Activated CD4-positive, alpha-beta memory T cell treated with anti-CD3 and anti-CD28 coated beads, Interleukin-2, amount 10 ng/mL, durations not matched to agents 7 days and 5 days (primary cell): ENCODE measurements around the gene GPC3. TPM values are rescaled to one million over a fixed set of nuclear protein-coding genes. Genes with fewer than 3 reads are reported as not detected.

ENCODE experiments used
- CTCF ChIA-PET: fragments of 350-600 bp; sonication (Branson Sonifier 250); formaldehyde crosslinking; loops from one replicate; lab custom pipeline; 2021; ENCODE audit warnings: antibody characterized with exemption, inconsistent platforms; lab: Charles Lee
- POLR2A ChIA-PET: fragments of 350-600 bp; sonication (Branson Sonifier 250); formaldehyde crosslinking; loops from one replicate; lab custom pipeline; 2021; ENCODE audit warnings: antibody characterized with exemption; lab: Charles Lee
- DNase-seq: peaks from one replicate; pipeline ENCODE4 v3.0.0-alpha.2; 2020
- H3K27ac Mint-ChIP-seq: one replicate; pipeline ENCODE4 v1.8.0; 2021; ENCODE audit warnings: mild to moderate bottlenecking, mixed read lengths
- H3K27me3 Mint-ChIP-seq: one replicate; pipeline ENCODE4 v1.8.0; 2021; ENCODE audit warnings: mixed read lengths
- H3K36me3 Mint-ChIP-seq: one replicate; pipeline ENCODE4 v1.8.0; 2021; ENCODE audit warnings: low read depth, mixed read lengths
- H3K4me1 Mint-ChIP-seq: one replicate; pipeline ENCODE4 v1.8.0; 2021; ENCODE audit warnings: mixed read lengths
- H3K4me3 Mint-ChIP-seq: one replicate; pipeline ENCODE4 v1.8.0; 2021; ENCODE audit warnings: mild to moderate bottlenecking, mixed read lengths
- H3K9me3 Mint-ChIP-seq: one replicate; pipeline ENCODE4 v1.8.0; 2021; ENCODE audit warnings: mixed read lengths
- total RNA-seq, 2 experiments: library from RNA; stranded (reverse); gene quantifications; one replicate each; pipeline ENCODE4 v1.2.3, GENCODE V29; 2021

The GPC3 gene
- total RNA-seq, 2 experiments from 2014 or later, result 0.08 to 0.13 TPM

DNA sequence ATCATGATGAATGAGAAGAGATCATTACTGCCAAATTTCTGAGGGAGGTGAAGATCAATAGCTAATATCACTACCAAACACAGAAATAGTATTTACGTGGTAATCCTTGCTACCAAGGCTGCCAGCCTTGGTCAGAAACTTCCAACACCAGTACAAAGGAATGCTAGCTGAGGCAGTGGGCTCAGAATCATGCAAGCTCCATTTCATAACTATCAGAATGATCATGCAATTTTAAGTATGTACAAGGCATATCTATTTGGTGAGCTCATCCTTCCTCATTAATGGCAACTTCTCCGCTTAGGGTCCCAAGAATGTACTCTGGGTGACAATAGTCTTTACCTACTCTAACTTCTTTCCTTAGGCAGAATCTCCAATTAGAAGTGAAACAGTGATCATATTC is 135.0 kb downstream of the GPC3 start:
- no peak for DNase-seq
- Mint-ChIP-seq H3K27ac (no peak overlapping the region), H3K4me3 (no peak overlapping the region), H3K9me3 (no peaks in the 10 kb centered on the region), H3K4me1 (no peaks in the 10 kb centered on the region), H3K27me3 (peaks cover 1% of the 10 kb centered on the region), H3K36me3 (no peaks in the 10 kb centered on the region)
- POLR2A ChIA-PET, result no interaction called here
- CTCF ChIA-PET, result interaction anchor here (1.4 kb wide), 1 partner anchor 11 kb away, joined by 4 read pairs; no protein-coding TSS in a partner anchor

DNA sequence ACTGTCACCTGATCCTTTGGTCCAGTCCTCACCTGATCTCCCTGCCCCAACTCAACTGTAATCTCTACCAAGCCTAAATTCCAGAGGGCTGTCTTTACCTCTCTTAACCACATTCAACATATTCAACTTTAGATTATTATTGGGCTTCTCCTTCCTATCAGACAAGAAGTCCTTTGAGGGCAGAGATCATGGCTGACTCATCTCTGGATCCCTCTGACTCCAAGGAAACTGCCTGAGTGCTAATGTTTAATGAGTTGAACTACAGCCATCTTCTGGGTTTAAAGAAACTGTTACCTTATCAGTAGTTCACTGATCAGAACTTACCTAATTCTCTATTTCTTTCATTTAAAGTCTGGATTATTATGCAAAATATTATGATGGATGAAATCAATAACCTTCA is 135.7 kb downstream of the GPC3 start:
- DNase-seq, result no peak
- no peaks in the 10 kb centered on the region for H3K36me3 Mint-ChIP-seq
- peaks cover 4% of the 10 kb centered on the region for H3K27me3 Mint-ChIP-seq
- no peaks in the 10 kb centered on the region for H3K9me3 Mint-ChIP-seq
- H3K4me1 Mint-ChIP-seq, result no peaks in the 10 kb centered on the region
- H3K27ac Mint-ChIP-seq, result no peak overlapping the region
- CTCF ChIA-PET, result interaction anchor here (1.4 kb wide), 1 partner anchor 10 kb away, joined by 4 read pairs; no protein-coding TSS in a partner anchor
- H3K4me3 Mint-ChIP-seq, result no peak overlapping the region
- POLR2A ChIA-PET, result no interaction called here

- no peak overlapping the region for H3K27ac Mint-ChIP-seq
- no peak overlapping the region for H3K4me3 Mint-ChIP-seq
- H3K4me1 Mint-ChIP-seq, result no peaks in the 10 kb centered on the region
- ChIA-PET CTCF (no interaction called here), POLR2A (no interaction called here)
- peaks cover 3% of the 10 kb centered on the region for H3K27me3 Mint-ChIP-seq
- no peaks in the 10 kb centered on the region for H3K9me3 Mint-ChIP-seq
- no peak for DNase-seq
- no peaks in the 10 kb centered on the region for H3K36me3 Mint-ChIP-seq
These were observed 137.9 kb downstream of the GPC3 start for GRCh38 chrX:133847340-133847994.

- no peaks in the 10 kb centered on the region for H3K4me1 Mint-ChIP-seq
- DNase-seq, result no peak
- no peak overlapping the region for H3K27ac Mint-ChIP-seq
- no peaks in the 10 kb centered on the region for H3K36me3 Mint-ChIP-seq
- H3K9me3 Mint-ChIP-seq, result no peaks in the 10 kb centered on the region
- H3K4me3 Mint-ChIP-seq, result no peak overlapping the region
- POLR2A ChIA-PET, result no interaction called here
- CTCF ChIA-PET, result no interaction called here
- H3K27me3 Mint-ChIP-seq, result peaks cover 3% of the 10 kb centered on the region
These were observed 139.1 kb downstream of the GPC3 start for GRCh38 chrX:133846311-133846710.

- no peaks in the 10 kb centered on the region for H3K9me3 Mint-ChIP-seq
- H3K27me3 Mint-ChIP-seq, result peaks cover 3% of the 10 kb centered on the region
- H3K36me3 Mint-ChIP-seq, result no peaks in the 10 kb centered on the region
- CTCF ChIA-PET, result interaction anchor here (0.9 to 2.6 kb wide), 3 partner anchors 8 to 47 kb away, joined by 3 to 6 read pairs (median 5); no protein-coding TSS in a partner anchor
- H3K27ac Mint-ChIP-seq, result no peak overlapping the region
- no peaks in the 10 kb centered on the region for H3K4me1 Mint-ChIP-seq
- H3K4me3 Mint-ChIP-seq, result no peak overlapping the region
- POLR2A ChIA-PET, result no interaction called here
- DNase-seq, result no peak
These were observed 145.0 kb downstream of the GPC3 start for GRCh38 chrX:133840415-133840814.

DNA sequence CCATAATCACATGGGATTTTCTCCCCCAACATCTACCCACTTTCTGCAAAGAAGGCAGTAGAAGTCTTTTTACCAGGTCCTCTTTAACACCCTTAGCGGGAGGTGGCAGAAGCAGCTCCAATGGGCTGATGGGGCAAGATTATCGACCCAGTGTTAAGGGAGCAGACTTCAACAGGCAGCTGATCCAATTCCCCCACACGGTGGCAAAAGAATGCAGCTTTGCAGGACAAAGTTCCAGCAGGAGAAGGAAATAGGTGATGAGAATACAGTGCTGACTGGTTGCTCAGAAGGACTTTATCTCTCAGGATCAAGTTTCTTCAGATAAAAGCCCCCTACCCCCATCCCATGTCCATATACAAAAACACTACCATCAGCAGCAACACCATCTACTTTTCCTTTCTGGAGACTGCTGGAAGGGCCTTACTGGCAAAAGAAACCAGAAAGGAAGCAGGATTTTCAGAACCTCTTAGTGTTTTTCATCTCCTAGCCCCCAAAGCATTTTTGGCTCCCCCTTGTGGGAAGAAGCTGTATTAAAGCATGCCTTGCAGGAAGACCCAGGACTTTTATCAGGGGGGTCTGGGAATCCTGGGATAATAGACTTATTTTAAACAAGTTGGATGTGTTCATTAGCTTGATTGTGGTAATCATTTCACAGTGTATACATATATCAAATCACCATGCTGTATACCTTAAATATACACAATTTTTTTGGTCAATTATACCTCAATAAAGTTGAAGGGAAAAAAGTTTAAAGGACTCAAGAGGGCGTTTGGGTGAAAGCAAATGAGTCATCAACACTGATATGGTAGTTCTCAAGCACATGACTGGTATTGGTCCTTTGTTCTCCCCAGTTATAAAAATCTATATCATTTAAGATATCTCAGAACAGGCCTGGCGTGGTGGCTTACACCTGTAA is 146.4 kb downstream of the GPC3 start:
- Mint-ChIP-seq H3K27me3 (no peaks in the 10 kb centered on the region), H3K36me3 (no peaks in the 10 kb centered on the region), H3K4me1 (no peaks in the 10 kb centered on the region), H3K9me3 (no peaks in the 10 kb centered on the region), H3K27ac (no peak overlapping the region), H3K4me3 (no peak overlapping the region)
- CTCF ChIA-PET, result interaction anchor here (0.8 to 2.6 kb wide), 4 partner anchors 11 to 120 kb away, joined by 3 to 6 read pairs (median 4); no protein-coding TSS in a partner anchor
- POLR2A ChIA-PET, result no interaction called here
- DNase-seq, result peak; percentile 15

- H3K27ac Mint-ChIP-seq, result no peak overlapping the region
- CTCF ChIA-PET, result no interaction called here
- POLR2A ChIA-PET, result no interaction called here
These were observed 148.3 kb downstream of the GPC3 start for GRCh38 chrX:133837091-133837490.

DNA sequence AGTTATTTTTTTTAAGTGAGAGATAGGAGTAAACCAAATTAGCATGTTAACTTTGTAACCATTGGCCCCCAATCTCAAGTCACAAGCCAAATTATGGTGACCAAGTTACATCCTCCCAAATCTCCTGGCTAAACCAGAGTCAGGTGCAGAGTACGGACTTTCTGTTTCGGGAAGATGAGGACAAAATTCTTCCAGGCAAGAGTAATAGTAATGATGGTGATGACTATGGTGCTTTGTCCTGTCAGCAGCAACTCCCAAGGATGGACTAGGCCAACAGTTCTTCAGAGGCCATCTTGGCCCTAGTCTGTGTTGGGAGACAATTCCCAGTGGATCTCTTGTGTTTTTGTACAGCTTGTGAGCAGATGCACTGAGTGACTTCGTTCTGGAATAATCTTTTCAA is 148.8 kb downstream of the GPC3 start:
- no peaks in the 10 kb centered on the region for H3K4me1 Mint-ChIP-seq
- DNase-seq, result no peak
- CTCF ChIA-PET, result no interaction called here
- no peak overlapping the region for H3K4me3 Mint-ChIP-seq
- no peaks in the 10 kb centered on the region for H3K9me3 Mint-ChIP-seq
- no peak overlapping the region for H3K27ac Mint-ChIP-seq
- no peaks in the 10 kb centered on the region for H3K36me3 Mint-ChIP-seq
- POLR2A ChIA-PET, result no interaction called here
- no peaks in the 10 kb centered on the region for H3K27me3 Mint-ChIP-seq

More at GRCh38 chrX:133837091-133837490, 148.3 kb downstream of the GPC3 start:
- no peaks in the 10 kb centered on the region for H3K9me3 Mint-ChIP-seq
- no peak for DNase-seq
- H3K27me3 Mint-ChIP-seq, result no peaks in the 10 kb centered on the region
- H3K4me1 Mint-ChIP-seq, result no peaks in the 10 kb centered on the region
- no peak overlapping the region for H3K4me3 Mint-ChIP-seq
- no peaks in the 10 kb centered on the region for H3K36me3 Mint-ChIP-seq

GRCh38 chrX:133834771-133835170 is 150.6 kb downstream of the GPC3 start:
- no peaks in the 10 kb centered on the region for H3K36me3 Mint-ChIP-seq
- no peak overlapping the region for H3K4me3 Mint-ChIP-seq
- CTCF ChIA-PET, result no interaction called here
- no peak for DNase-seq
- no peaks in the 10 kb centered on the region for H3K4me1 Mint-ChIP-seq
- no peaks in the 10 kb centered on the region for H3K27me3 Mint-ChIP-seq
- no peaks in the 10 kb centered on the region for H3K9me3 Mint-ChIP-seq
- no peak overlapping the region for H3K27ac Mint-ChIP-seq
- POLR2A ChIA-PET, result no interaction called here

- Mint-ChIP-seq H3K27ac (no peak overlapping the region), H3K4me1 (no peaks in the 10 kb centered on the region), H3K9me3 (no peaks in the 10 kb centered on the region), H3K4me3 (no peak overlapping the region), H3K36me3 (no peaks in the 10 kb centered on the region), H3K27me3 (peaks cover 2% of the 10 kb centered on the region)
- ChIA-PET CTCF (no interaction called here), POLR2A (no interaction called here)
- DNase-seq, result no peak
These were observed 165.8 kb downstream of the GPC3 start for GRCh38 chrX:133819546-133819945.

DNA sequence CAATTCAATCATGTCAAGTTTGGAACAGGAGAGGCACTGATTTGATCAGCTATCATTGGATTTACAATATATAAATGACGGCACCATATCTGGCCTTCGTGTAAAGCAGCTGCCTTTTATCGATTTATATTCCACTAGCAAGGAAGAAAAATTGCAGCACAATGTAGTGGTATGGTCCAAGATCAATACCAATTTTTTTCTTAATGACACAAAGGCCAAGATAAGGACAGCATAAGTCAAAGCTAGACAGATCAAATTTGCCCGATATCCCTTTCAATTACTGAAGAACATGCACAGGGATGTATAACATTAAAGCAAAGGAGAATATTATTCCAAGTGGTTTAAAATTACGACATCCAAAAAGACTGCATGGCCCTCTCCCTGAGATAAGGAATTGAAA is 167.4 kb downstream of the GPC3 start:
- Mint-ChIP-seq H3K9me3 (no peaks in the 10 kb centered on the region), H3K4me3 (no peak overlapping the region), H3K36me3 (no peaks in the 10 kb centered on the region), H3K27me3 (no peaks in the 10 kb centered on the region), H3K27ac (no peak overlapping the region), H3K4me1 (no peaks in the 10 kb centered on the region)
- ChIA-PET CTCF (no interaction called here), POLR2A (no interaction called here)
- no peak for DNase-seq

- Mint-ChIP-seq H3K36me3 (no peaks in the 10 kb centered on the region), H3K9me3 (no peaks in the 10 kb centered on the region)
- POLR2A ChIA-PET, result no interaction called here
These were observed 169.9 kb downstream of the GPC3 start for GRCh38 chrX:133815496-133815895.

DNA sequence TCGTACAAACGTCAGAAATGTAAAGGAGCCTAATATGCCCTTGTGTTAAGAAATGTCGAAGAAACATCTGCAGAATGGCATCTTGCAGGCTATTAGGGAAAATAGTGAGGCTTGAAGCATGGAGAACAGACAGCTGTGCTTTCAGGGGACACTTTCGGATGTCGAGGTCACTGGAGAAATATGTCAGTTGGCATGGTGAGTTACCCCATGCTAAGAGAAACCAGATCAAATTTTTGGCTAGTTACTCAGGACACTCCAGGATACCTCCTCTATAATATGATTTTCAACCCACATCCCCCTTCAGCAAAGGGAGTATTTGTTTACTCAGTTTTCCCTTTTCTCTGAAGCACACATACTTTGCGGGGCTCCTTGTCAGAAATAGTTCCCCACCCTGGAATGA is 171.4 kb downstream of the GPC3 start:
- Mint-ChIP-seq H3K27ac (no peak overlapping the region), H3K4me1 (no peaks in the 10 kb centered on the region), H3K4me3 (no peak overlapping the region), H3K27me3 (no peaks in the 10 kb centered on the region), H3K36me3 (no peaks in the 10 kb centered on the region), H3K9me3 (no peaks in the 10 kb centered on the region)
- ChIA-PET CTCF (no interaction called here), POLR2A (no interaction called here)
- DNase-seq, result no peak

More at GRCh38 chrX:133815496-133815895, 169.9 kb downstream of the GPC3 start:
- no peak overlapping the region for H3K4me3 Mint-ChIP-seq
- H3K4me1 Mint-ChIP-seq, result no peaks in the 10 kb centered on the region
- H3K27ac Mint-ChIP-seq, result no peak overlapping the region
- DNase-seq, result no peak
- CTCF ChIA-PET, result no interaction called here
- H3K27me3 Mint-ChIP-seq, result no peaks in the 10 kb centered on the region
